SK-N-MC (cell line): ENCODE data around the gene MOSMO.

ENCODE experiments used
- EZH2 ChIP-seq: fragments of 200-600 bp; sonication (generic); IDR thresholded peaks from one replicate; pipeline ENCODE4 v1.6.1; 2017; ENCODE audit warnings: antibody characterized with exemption
- FOXP2 ChIP-seq: optimal IDR thresholded peaks from 2 replicates; pipeline ENCODE3; 2011; ENCODE audit warnings: mild to moderate bottlenecking, moderate library complexity; ENCODE audit not compliant: insufficient read depth; ENCODE audit errors: extremely low read length, control extremely low read depth
- POLR2AphosphoS5 ChIP-seq: IDR thresholded peaks from 2 replicates; pipeline ENCODE4 v1.6.1; 2012; ENCODE audit warnings: mild to moderate bottlenecking, low read depth, low read length, borderline replicate concordance

DNA sequence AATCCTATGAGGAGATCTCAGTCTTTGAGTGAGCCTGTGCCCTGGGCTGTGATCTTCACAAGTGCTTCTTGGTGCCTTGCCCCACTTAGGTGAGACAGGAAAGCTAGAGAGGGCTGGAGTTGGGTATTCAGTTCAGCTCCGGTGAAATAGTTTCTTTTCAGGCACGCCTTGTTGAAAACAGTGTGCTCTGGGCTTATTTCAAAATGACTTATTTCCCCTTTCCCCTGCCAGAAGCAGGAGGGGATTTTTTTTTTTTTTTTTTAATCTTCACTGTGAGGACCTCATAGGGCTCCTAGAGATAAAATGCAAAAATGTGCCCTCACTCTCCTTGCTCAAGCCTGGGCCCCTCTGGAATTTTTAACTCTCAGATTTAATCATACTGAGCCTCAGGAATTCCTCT, 27.2 kb downstream of the MOSMO start:
- TF ChIP-seq POLR2AphosphoS5 (no peak), EZH2 (no peak), FOXP2 (no peak)
